Esophagus (tissue), 2 donors: ENCODE data around the gene BCAR3. TPM values are rescaled to one million over a fixed set of nuclear protein-coding genes. Genes with fewer than 3 reads are reported as not detected.
"Not testable (repeated sequence)": the region's sequence is repeated elsewhere in the genome, so short reads cannot be mapped to it uniquely, and the experiment has no call there.

Experiments
- H3K27ac ChIP-seq, 2 donors: one replicate each; pipeline ENCODE4 v1.5.1; 2013; ENCODE audit warnings: low read depth in 2 of 2, mild to moderate bottlenecking in 2 of 2, inconsistent platforms in 1 of 2, low read length in 1 of 2, moderate library complexity in 1 of 2
- H3K27me3 ChIP-seq, 2 donors: one replicate each; pipeline ENCODE4 v1.6.1; 2013; ENCODE audit warnings: low read length in 2 of 2, control low read depth in 1 of 2, mild to moderate bottlenecking in 1 of 2; ENCODE audit not compliant: insufficient read depth in 2 of 2, control insufficient read depth in 1 of 2
- H3K36me3 ChIP-seq, 2 donors: one replicate each; pipeline ENCODE4 v1.6.1; 2013; ENCODE audit warnings: low read length in 1 of 2; ENCODE audit not compliant: control insufficient read depth in 2 of 2, insufficient read depth in 2 of 2
- H3K4me1 ChIP-seq, 2 donors: one replicate each; pipeline ENCODE4 v1.6.1; 2013; ENCODE audit warnings: low read length in 1 of 2; ENCODE audit not compliant: control insufficient read depth in 2 of 2, insufficient read depth in 2 of 2
- H3K4me3 ChIP-seq, 2 donors: one replicate each; pipeline ENCODE4 v1.5.1; 2013; ENCODE audit warnings: low read length in 2 of 2, mild to moderate bottlenecking in 2 of 2, low read depth in 1 of 2, moderate library complexity in 1 of 2
- H3K9me3 ChIP-seq, 2 donors: one replicate each; pipeline ENCODE4 v1.6.1; 2013; ENCODE audit warnings: mild to moderate bottlenecking in 2 of 2, low read depth in 1 of 2, low read length in 1 of 2, moderate library complexity in 1 of 2; ENCODE audit not compliant: control insufficient read depth in 2 of 2, insufficient read depth in 1 of 2
- WGBS, 2 donors: extraction: QIAGEN DNeasy Blood & Tissue Kit; methylation state at CpG; one replicate each; pipeline ENCODE4 v1.1.7; 2013; 5-methylcytosine and 5-hydroxymethylcytosine counted together
- polyA plus RNA-seq, 2 donors: library from polyadenylated mRNA; stranded (reverse); fragments of 200-250 nt; gene quantifications; one replicate each; pipeline ENCODE4 v1.2.3, GENCODE V29; 2013
- donor health status: healthy with polysubstance abuse.
- donor health status: Bipolar disorder and iron deficiency.

Gene BCAR3
- polyA plus RNA-seq, 2 donors: 7.5 to 9.4 TPM

DNA sequence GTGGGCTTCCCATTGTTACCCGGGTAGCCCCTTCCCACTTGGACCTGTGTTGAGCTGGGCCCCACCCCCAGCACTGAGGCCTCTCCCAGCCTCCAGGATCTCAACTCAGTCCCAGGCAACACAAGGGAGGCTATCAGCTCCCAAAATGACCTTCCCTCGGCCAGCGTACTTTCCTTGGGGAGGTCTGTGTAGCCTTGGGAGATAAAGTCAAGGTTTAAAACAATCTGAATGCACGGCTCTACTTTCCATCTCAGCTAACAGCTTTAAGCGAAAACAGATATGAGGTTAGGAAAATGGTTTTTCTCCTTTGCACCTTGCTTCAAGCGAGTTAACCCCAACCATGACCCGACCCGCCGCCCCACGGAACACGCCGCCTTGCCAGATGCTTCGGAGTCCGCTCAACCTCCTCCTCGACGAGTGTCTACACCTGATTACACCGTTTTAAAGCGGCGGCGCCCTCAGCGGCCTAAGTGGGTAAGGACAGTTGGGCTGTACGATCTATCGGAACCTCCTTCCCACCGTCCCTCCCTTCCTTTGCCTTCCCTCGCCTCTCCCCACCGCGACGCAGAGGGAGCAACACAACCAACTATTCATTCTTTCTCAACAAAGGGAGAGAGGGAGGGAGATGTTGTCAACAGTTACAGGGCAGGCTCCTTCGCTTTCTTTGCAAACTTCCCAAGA, 1.1 kb downstream of the BCAR3 start:
- H3K9me3 ChIP-seq: no peaks in the 10 kb centered on the region
- H3K27ac ChIP-seq: peak overlapping the region; percentile 83 to 86
- H3K27me3 ChIP-seq: no peaks in the 10 kb centered on the region
- peak overlapping the region; percentile 61 to 71 for H3K4me3 ChIP-seq
- 15 to 16% methylated on average over 29 of the region's 29 CpGs for WGBS, 2 donors
- H3K36me3 ChIP-seq: no peaks in the 10 kb centered on the region
- H3K4me1 ChIP-seq: peaks cover 0 to 6% of the 10 kb centered on the region in 2 donors

DNA sequence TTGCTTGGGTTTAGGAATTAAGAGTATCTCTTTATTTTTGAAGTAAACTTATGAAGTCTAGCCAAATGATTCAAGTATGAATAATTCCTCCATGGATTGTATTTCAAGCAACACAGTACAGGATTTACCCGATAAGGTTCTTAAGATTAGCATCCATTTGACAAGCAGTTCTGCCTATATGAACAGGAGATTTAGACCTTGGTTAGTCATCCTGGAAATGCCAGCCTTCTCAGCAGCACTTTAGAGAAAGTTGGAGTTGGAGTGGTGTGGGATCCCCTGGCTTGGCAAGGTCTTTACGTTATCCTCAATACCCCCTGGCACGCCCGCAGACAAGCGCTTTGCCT, 1.6 kb downstream of the BCAR3 start:
- Histone ChIP-seq H3K27ac (peak overlapping the region; percentile 82 to 86), H3K4me1 (peaks cover 0 to 6% of the 10 kb centered on the region in 2 donors)
- 58 to 68% methylated on average over 5 of the region's 5 CpGs for WGBS, 2 donors

DNA sequence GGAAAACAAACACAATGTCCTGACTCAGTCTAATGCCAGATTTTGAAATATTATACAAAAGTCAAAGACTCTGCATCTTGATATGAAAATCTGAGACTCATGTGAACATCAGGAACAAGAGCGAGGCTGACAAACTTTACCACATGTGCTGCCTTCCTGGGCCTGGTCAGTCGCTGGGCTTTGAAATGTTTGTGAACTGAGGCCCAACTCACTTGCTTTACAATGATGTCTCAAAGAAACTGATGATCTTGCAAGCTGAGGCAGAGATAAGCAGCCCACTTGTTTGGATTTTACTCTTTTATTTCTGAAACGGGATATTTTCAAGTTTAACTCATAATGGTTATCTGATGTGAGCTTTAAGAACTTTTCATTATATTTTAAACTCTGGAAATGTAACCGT, 2.1 kb downstream of the BCAR3 start:
- no peak overlapping the region for H3K4me3 ChIP-seq
- H3K27ac ChIP-seq: no peak overlapping the region
- no peaks in the 10 kb centered on the region for H3K27me3 ChIP-seq

More for the DNA sequence above, 1.6 kb downstream of the BCAR3 start:
- Histone ChIP-seq H3K36me3 (no peaks in the 10 kb centered on the region), H3K27me3 (no peaks in the 10 kb centered on the region), H3K4me3 (peak overlapping the region; percentile 61 to 71), H3K9me3 (no peaks in the 10 kb centered on the region)

DNA sequence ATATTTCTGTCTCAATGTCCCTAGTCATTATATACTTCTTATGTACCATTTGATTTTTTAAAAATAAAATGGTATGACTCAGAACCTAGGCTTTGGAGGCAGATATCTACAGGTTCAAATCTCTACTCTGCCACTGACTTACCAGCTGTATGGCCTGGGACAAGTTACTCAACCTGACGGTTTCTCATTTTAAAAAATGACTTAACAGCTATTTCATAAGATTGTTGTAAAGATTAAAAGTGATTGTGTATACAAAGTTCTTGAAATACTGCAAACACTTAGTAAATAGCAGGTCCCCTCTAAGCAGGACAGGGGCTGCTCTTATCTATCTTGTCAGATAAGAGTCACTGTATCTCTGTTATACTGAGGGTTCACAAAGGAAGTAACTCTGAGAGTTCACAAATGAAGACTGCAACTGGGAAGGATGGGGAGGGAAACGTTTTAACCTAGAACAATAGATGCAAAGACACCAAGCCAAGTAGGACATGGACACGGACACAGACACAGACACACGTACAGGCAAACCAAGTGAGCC, 2.6 kb downstream of the BCAR3 start:
- Histone ChIP-seq H3K27me3 (no peaks in the 10 kb centered on the region), H3K27ac (peak overlapping the region in 1 of 2 donors; percentile 36), H3K36me3 (no peaks in the 10 kb centered on the region), H3K4me3 (no peak overlapping the region), H3K9me3 (no peaks in the 10 kb centered on the region), H3K4me1 (peaks cover 0 to 6% of the 10 kb centered on the region in 2 donors)
- 72 to 75% methylated on average over 4 of the region's 4 CpGs for WGBS, 2 donors

More for the DNA sequence above, 2.1 kb downstream of the BCAR3 start:
- Histone ChIP-seq H3K36me3 (no peaks in the 10 kb centered on the region), H3K9me3 (no peaks in the 10 kb centered on the region), H3K4me1 (peaks cover 0 to 6% of the 10 kb centered on the region in 2 donors)
- 80 to 82% methylated on average over 4 of the region's 4 CpGs for WGBS, 2 donors

DNA sequence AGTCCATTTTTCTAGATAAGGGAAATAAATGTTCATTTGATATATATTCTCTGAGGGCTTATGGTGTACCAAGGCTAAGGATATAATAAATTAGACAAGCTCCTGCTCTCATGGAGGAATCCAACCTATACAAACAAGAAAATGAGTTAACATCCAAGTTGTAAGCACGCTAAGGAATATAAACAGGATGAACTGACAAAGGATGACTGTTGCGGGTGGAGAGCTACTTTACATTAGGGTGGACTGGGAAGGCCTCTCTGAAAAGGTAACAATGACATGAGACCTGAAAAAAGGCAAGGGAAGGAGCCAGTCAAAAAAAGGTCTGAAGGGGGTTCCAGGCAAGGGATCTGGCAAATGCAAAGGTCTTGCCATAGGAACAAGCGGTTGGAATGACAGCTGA, 3.1 kb downstream of the BCAR3 start:
- Histone ChIP-seq H3K4me1 (peaks cover 0 to 6% of the 10 kb centered on the region in 2 donors), H3K9me3 (no peaks in the 10 kb centered on the region), H3K4me3 (no peak overlapping the region), H3K27me3 (no peaks in the 10 kb centered on the region), H3K36me3 (no peaks in the 10 kb centered on the region), H3K27ac (no peak overlapping the region)
- 90 to 91% methylated on average over 3 of the region's 3 CpGs for WGBS, 2 donors

DNA sequence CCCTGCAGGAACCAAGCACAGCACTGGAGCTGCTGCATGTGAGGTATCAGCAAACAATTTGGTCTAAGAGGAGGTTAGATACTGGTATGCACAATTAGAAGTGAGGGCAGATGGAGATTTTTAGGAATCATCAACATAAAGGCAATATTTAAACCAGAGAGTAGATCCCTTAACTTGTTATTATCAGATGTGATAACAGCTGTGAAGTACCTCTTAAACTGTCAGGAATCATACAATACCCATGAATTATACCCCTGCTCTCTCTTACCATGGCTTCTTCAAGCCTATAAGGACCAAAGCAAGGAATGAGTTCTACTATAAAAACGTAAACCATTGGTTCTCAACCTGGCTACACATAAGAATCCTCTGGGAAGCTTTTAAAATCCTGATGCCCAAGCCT, 3.9 kb downstream of the BCAR3 start:
- Histone ChIP-seq H3K27ac (no peak overlapping the region), H3K4me3 (no peak overlapping the region), H3K36me3 (no peaks in the 10 kb centered on the region), H3K4me1 (peaks cover 2 to 6% of the 10 kb centered on the region in 2 donors), H3K27me3 (no peaks in the 10 kb centered on the region), H3K9me3 (no peaks in the 10 kb centered on the region)
- WGBS, 2 donors: 84 to 88% methylated on average over 1 of the region's 1 CpG

DNA sequence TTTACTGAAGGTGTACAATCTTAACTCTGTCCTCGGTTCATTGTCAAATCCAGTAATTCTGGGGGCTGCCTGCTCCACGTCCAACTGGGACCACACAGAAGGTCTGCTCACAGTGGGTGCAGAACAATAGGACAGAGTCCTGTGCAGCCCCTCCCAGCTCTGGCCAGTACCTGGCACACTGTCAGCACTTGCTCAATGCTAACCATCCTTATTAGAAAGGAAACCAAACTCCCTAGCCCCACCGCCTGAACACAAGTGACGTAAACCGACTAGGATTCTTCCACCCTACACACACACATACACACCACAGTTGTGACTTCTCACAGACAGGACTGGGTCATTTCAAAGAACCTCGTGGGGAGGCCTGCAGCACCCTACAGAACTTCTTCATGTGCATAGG, 5.2 kb downstream of the BCAR3 start:
- 81 to 84% methylated on average over 6 of the region's 6 CpGs for WGBS, 2 donors
- Histone ChIP-seq H3K27ac (no peak overlapping the region), H3K4me1 (peaks cover 7% of the 10 kb centered on the region in 2 donors), H3K9me3 (no peaks in the 10 kb centered on the region), H3K27me3 (no peaks in the 10 kb centered on the region), H3K4me3 (no peak overlapping the region), H3K36me3 (no peaks in the 10 kb centered on the region)

DNA sequence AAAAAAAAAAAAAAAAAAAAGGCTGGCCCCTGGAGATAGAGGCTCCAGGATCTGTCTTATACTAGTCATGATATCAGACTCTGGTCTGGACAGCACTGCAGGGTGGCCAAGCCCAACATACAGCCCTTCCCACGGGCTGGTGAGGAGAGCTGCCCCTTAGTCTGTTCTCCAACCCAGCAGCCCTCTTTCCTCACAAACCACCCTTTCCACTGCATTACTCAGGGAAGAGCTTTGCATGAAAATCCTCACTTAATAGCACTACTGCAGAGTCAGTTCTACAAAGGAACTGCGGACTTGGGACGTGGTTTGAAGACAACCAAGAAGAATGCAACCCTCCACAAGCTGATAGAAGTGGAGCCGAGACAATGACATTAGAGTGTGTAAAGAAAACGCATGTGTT, 5.7 kb downstream of the BCAR3 start:
- WGBS, 2 donors: 86 to 92% methylated on average over 5 of the region's 5 CpGs
- Histone ChIP-seq H3K4me3 (no peak overlapping the region), H3K36me3 (no peaks in the 10 kb centered on the region), H3K27me3 (no peaks in the 10 kb centered on the region), H3K27ac (no peak overlapping the region), H3K9me3 (no peaks in the 10 kb centered on the region), H3K4me1 (peaks cover 7% of the 10 kb centered on the region in 2 donors)

DNA sequence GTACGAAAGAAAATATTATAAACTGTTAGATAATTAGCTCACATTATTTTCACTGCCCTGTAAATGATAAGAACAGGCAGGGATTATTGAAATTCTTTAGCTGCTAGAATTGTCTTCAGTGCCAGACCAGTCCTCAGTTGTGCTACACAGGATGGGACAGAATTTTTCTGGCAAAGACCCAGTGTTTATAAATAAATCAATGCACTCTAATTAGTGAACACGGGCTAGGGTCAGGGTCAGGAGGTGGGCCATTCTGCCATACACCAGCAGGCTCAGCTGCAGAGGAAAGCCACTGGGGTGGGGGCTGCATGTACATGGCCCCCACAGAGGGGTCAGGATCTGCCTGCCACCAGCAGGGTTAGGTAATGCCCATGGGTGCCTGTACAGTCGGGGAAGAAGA, 6.4 kb downstream of the BCAR3 start:
- peaks cover 7% of the 10 kb centered on the region in 2 donors for H3K4me1 ChIP-seq
- no peaks in the 10 kb centered on the region for H3K9me3 ChIP-seq
- no peaks in the 10 kb centered on the region for H3K36me3 ChIP-seq
- H3K4me3 ChIP-seq: no peak overlapping the region
- WGBS, 2 donors: 55 to 71% methylated on average over 3 of the region's 3 CpGs
- no peak overlapping the region for H3K27ac ChIP-seq
- no peaks in the 10 kb centered on the region for H3K27me3 ChIP-seq

DNA sequence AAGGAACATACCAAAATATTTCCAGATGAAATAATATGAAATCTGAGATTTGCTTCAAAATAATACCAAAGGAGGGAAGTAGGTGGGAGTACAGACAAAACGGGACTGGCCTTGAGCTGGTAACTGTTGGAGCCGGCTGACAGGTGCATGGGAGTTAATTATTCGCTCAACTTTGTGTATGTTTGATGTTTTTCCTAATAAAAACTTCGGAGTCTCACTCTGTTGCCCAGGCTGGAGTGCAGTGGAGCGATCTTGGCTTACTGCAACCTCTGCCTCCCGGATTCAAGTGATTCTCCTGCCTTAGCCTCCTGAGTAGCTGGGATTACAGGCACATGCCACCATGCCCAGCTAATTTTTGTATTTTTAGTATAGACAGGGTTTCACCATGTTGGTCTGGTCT, 7.6 kb downstream of the BCAR3 start:
- H3K27ac ChIP-seq: not testable (repeated sequence)

More for the DNA sequence above, 7.6 kb downstream of the BCAR3 start:
- not testable (repeated sequence) for H3K36me3 ChIP-seq, H3K4me1 ChIP-seq, H3K27me3 ChIP-seq, H3K9me3 ChIP-seq, H3K4me3 ChIP-seq
- 82 to 95% methylated on average over 6 of the region's 6 CpGs for WGBS, 2 donors
